Activated naive CD4-positive, alpha-beta T cell (primary cell): Measurements from ENCODE around the gene CAST.

Experiments
- DNase-seq, 4 experiments: peaks; one replicate each; lab custom pipeline; 2025; lab: John Stamatoyannopoulos, UW

Gene CAST

DNA sequence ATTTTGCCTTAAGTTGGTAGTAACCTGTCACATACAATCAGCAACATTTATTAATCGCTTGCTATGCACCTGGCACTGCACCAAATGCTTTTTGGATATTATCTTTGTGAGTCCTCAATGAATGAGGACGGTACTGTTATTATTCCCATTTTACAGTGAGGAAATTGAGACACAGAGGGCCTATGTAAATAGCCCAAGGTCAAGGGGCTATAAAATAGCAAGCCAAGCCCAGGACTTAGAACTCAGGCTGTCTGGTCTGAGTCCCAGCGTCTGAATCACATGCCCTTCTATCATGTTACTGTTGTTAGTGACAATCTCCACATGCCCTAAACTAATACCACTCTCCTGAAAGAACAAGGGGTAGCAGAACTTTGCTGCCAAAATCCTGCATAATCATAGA is 85.5 kb downstream of the CAST start:
- no peak for DNase-seq

DNA sequence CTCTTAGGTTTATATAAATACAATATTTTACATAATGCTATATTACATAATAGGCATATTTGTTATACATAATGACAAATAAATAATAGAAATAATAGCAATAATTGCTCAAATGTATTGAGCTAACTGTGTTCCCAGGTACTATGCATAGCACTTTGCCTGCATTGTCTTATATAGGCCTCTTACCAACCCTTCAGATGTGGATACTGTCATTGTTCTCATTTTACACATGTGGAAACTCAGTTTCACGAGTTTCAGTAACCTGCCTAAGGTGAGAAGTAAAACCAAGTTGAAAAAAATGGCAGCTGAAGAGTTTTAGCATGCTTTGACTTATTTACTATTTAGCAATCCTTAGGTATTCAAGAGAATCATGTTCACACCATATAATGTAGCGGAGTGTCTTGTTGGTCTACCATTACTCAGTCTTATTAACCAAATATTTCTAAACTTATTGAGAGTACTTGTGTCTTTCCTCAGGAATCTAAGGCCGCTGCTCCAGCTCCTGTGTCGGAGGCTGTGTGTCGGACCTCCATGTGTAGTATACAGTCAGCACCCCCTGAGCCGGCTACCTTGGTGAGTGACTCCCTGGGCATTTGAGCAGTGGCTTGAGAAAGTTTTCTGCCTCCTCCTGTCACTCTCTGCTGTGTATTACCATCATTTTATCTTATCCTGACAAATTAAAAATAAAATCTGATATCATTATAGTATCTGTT is 88.1 kb downstream of the CAST start:
- DNase-seq: no peak

GRCh38 chr5:96751203-96752169 is 89.3 kb downstream of the CAST start:
- no peak for DNase-seq

DNA sequence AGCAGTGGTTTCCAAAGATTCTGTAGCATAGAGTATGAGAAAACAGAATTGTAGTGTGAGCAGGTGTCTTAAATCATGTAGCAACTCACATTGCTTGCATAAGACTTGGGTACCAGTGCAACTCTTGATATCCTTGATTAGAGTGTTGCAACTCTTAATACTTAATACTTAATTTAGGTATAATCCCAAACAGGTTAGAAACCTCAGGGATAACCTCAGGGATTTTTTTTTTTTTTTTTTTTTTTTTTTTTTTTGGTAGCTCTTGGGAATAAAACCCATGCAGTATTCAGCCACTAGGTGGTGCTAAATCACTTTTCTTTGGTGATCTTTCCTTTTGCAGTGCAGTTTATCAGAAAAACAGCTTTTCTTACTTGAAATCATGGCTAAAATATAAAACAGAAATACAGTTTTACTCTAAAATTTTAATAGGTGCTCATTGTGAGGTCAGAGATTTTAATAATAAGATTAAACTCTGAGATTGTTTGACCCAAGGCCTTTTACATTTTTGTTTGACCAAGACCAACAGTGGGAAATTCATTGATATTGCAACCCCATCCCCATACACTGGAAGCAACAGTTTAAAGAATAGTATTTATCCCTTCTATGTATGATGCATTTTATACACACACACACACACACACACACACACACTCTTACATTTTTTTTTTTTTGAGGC is 90.3 kb downstream of the CAST start:
- no peak for DNase-seq

DNA sequence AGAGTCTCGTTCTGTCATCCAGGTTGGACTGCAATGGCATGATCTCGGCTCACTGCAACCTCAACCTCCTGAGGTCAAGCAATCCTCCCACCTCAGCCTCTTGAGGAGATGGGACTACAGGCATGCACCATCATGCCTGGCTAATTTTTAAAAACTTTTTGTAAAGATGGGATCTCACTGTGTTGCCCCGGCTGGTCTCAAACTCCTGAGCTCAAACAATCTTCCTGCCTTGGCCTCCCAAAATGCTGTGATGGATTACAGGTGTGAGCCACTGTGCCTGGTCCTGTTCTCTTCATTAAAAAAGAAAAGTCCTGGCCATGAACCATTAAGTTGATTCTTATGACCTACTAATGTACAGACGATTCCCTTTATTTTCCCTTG is 90.8 kb downstream of the CAST start:
- DNase-seq: no peak

GRCh38 chr5:96753848-96754247 is 91.7 kb downstream of the CAST start:
- DNase-seq: no peak

GRCh38 chr5:96755851-96756250 is 93.7 kb downstream of the CAST start:
- no peak for DNase-seq

DNA sequence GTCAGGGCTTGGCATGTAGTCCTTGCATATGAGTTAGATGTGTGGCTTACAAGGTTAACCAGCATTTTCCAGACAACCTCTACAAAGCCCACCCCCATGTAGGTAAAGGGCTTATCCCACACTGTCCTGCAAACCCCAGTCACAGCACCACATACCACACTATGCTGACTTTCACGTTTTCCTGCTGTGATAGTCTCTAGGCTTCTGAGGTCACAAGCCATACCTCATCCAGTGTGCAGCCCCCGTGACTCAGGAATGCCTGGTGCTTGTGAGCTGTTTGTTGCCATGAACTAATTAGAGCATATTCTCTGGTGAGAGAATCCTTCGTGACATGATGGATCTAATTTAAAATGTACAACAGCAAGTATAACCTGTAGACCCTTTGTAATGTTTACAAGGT is 94.8 kb downstream of the CAST start:
- no peak for DNase-seq

GRCh38 chr5:96758621-96759020 is 96.4 kb downstream of the CAST start:
- no peak for DNase-seq

DNA sequence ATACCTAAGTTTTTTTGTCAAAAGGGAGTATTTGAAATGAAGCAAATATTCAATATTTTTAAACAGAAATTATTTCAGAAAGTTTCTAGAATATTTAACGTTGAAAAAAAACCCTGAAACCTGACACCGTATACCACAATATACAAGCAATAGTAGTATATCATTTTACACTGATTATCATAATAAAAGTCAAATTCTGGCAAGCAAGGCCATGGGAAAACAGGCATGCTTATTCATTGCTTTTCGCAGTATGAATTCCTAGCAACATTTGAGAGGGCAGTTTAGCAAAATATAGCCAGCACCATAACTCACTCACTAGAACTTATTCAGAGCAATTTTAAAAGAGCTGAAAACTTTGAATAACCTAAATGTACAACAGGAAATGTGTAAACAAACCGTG is 99.4 kb downstream of the CAST start:
- no peak for DNase-seq

GRCh38 chr5:96763026-96763425 is 100.8 kb downstream of the CAST start:
- no peak for DNase-seq

GRCh38 chr5:96765043-96765442 is 102.9 kb downstream of the CAST start:
- DNase-seq: no peak

GRCh38 chr5:96768708-96769251 is 106.6 kb downstream of the CAST start:
- no peak for DNase-seq

DNA sequence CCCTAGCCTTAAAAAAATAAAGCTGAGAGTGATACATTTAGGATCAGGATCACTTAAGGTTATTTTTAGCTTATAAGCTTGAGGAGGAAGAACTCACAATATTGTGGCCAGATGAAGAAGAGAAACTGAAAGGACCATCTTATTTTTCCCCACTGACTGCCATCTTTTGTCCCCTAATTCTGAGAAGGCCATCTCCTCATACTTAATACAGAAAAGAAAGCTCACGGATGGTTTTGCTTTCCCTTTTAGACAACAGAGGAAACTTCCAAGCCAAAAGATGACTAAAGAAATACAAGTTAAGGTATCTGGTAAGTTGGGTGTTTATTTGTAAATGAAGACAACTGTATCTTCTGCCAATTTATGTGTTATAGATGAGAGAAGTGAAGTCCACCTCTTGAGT is 109.2 kb downstream of the CAST start:
- DNase-seq: no peak

DNA sequence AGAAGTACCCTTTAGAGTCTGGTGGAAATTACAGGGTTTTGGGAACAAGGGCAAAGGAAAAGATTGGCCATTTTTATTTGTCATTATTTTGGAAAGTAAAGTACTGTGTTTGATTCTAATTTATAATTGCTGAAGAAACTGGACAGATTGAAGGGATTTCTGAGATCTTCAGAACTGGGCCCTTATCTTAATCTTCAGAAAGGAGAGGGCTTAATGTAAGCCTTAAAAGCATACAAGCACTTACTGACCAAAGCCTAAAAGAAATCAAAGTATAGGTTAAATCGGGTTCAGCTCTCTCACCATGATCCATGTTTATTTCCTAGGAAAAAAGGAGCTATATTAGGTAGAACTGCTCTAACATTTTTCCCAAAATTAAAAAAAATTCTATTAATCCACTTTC is 109.9 kb downstream of the CAST start:
- no peak for DNase-seq

- DNase-seq: no peak
Measured at GRCh38 chr5:96772542-96772941, 110.4 kb downstream of the CAST start.

DNA sequence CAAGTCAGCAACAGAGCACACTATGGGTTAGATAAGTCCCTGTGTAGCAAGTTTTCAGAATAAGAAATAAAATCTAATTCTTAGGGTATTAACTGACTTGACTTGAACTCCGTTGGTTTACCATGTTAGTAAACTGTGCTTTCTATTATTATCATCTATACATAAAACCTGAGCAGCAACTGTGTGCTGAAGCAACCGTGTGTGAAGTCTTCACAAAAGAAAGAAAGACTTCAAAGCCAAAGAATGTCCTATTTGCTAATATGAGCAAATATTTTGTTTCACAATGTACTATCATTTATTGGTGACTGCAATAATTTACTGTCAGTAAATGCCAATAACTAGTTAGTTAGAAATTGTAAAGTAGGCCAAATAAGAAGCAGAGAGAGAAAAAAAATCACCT is 112.9 kb downstream of the CAST start:
- no peak for DNase-seq

- DNase-seq: no peak
Measured at GRCh38 chr5:96775689-96776088, 113.5 kb downstream of the CAST start.

- DNase-seq: no peak
Measured at GRCh38 chr5:96776621-96777020, 114.4 kb downstream of the CAST start.

DNA sequence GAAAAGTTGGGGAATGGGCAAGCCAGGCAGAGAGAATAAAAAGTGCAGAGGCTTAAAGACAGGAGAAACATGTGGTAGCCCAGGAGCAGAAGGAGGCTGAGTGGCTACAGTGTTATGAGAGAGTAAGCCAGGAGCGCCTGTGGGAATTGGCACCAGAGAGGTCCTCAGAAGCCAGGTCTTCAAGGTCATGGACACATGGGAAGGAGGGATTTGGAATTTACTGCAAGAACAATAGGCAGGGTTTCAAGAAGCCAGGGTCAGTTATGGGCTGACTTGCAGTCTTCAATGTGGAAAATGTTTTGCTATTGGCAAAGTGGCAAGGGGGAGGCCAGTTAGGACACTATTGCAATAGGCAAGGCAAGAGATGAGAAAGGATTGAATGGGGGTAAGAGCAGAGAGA is 116.2 kb downstream of the CAST start:
- DNase-seq: no peak

- DNase-seq: no peak
Measured at GRCh38 chr5:96780626-96781025, 118.5 kb downstream of the CAST start.
